ENCODE measurements around the gene VWF. TPM values are rescaled to one million over a fixed set of nuclear protein-coding genes. Genes with fewer than 3 reads are reported as not detected.

Gene VWF
- total RNA-seq, 1 experiment from 2014 or later, result 0.37 TPM

DNA sequence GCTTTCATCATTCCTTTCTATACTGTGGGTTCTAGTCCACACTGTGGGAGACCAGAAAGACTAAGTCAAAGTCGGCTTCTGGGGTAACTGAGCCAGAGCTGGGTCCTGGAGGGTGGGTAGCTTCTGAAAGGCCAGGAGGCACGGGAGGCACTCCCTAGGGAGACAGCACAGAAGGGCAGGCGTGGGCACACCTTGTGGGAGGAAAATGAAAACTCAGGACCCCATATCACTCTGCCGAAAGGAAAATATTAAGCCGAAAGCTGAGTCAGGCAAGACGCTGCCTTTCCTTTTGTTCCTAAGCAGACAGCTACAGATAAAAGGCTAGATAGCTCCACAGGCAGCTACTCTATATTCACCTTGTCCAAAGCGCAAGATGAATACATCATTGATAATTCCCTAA, 200.1 kb downstream of the VWF start:
- no peak for DNase-seq (ENCODE audit: low read depth, low spot score)
- in situ Hi-C loops (cut with HindIII; ENCODE audit: low pct_unique_long_range_greater_than_20kb, low sequenced_read_pairs), result no loop called here

- in situ Hi-C loops (cut with HindIII; ENCODE audit: low pct_unique_long_range_greater_than_20kb, low sequenced_read_pairs), result no loop called here
- DNase-seq (ENCODE audit: low read depth, low spot score), result no peak
Measured at GRCh38 chr12:5923751-5924150, 200.7 kb downstream of the VWF start.

- in situ Hi-C loops (cut with HindIII; ENCODE audit: low pct_unique_long_range_greater_than_20kb, low sequenced_read_pairs), result no loop called here
- DNase-seq (ENCODE audit: low read depth, low spot score), result no peak
Measured at GRCh38 chr12:5923043-5923605, 201.3 kb downstream of the VWF start.

DNA sequence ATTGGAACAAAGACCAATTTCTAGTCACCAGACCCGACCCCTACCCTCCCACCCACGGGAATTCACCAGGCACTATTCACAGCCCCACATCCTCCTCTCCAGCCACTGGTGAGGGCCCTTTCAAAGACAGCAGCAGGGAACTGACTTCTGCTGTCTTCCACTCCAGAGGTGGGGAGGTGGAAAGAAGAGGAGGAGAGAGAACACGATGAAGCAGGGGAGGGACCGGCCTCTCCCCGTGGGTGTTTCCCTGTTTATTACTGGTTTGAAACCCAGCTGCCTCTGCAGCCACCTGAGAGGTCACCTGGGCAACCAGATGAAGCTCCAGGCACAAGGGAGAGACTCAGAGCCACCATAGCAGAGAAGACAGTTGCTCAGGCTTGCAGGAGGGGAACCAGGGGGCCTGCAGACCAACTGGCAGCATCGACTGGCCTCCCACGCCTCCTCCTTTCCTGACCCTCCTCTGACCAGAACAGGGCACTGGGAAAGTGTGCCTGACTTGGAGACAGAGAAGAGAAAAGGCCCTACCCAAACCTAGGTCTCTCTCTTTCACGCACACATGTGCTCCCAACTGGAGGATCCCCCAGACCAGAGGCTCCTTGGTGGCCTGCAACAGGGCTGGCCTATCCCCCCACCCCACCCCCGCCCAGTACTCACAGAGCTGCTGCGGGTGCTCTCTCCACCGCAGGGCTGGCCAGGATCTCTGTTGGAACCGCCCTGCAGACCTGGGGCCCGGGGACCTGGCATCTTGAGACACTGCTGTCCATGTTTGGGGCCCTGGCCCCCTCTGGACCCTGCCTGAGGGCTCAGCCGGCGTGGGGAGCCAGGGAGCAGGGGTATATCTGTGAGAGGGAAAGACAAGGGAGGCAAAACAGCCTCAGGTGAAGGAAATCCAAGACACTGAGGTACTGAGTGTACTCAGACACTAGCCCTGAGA, 202.2 kb downstream of the VWF start:
- in situ Hi-C loops (cut with HindIII; ENCODE audit: low pct_unique_long_range_greater_than_20kb, low sequenced_read_pairs), result no loop called here
- no peak for DNase-seq (ENCODE audit: low read depth, low spot score)

DNA sequence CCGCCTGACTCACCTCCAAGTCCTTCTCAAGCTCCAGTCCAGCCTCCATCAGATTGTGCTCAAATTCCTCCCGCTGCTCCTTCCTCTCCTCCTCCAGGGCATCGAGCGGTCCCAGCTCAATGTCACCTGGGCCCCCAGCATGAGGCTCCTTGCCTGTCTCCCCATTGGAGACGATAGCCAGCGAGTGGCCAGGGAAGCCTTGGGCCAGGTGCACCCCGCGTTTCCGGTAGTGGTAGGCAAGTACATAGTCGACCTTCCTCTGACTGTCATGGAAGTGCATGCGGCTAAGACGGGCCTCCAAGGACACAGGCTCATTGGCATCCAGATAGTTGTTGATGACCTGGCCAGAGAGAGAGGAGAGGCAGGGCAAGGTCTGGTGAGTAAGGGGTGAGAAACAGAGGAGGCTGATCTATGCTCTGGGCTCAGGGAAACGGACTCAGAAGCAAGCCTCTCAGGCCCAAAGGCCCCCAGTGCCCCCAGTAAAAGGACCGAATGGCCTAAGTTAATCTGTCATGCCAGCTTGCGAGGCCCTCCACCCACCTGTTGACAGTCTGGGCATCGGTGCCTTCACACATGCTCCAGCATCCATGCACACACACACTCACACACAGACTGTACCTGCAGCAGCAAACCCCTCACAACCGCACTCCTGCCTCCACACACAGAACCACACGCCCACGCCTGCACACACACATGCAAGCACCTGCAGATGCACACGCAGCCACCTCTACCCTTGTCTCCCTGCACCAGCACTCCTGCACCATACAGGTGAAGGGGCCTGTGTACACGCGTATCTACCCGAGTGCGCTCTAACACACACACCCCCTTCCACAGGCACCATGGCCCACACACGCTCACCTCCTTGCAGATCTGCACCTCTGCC, 203.2 kb downstream of the VWF start:
- no peak for DNase-seq (ENCODE audit: low read depth, low spot score)
- in situ Hi-C loops (cut with HindIII; ENCODE audit: low pct_unique_long_range_greater_than_20kb, low sequenced_read_pairs), result no loop called here

GRCh38 chr12:5916785-5917290, 207.6 kb downstream of the VWF start:
- in situ Hi-C loops (cut with HindIII; ENCODE audit: low pct_unique_long_range_greater_than_20kb, low sequenced_read_pairs), result no loop called here
- DNase-seq (ENCODE audit: low read depth, low spot score), result no peak

DNA sequence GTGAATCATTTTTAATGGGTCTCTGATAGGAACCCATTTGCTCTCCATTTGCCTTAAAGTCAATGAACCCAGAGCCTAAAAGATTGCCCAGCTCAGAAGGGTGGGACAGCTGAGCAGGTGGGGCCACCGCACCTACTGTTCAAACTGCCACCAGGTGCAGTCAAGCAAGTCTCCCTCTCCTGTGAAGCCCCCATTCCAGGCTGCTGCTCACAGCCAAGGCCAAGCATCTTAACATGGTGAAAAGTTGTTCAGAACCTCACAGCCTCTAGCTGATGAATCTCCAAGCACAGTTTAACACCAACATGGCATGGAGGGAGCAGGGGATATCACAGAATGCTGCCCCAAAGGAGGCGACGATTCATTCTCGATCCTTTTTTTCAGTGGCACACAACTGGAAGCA, 209.0 kb downstream of the VWF start:
- in situ Hi-C loops (cut with HindIII; ENCODE audit: low pct_unique_long_range_greater_than_20kb, low sequenced_read_pairs), result no loop called here
- DNase-seq (ENCODE audit: low read depth, low spot score), result no peak

GRCh38 chr12:5914387-5915149, 209.9 kb downstream of the VWF start:
- in situ Hi-C loops (cut with HindIII; ENCODE audit: low pct_unique_long_range_greater_than_20kb, low sequenced_read_pairs), result no loop called here
- DNase-seq (ENCODE audit: low read depth, low spot score), result no peak

GRCh38 chr12:5913387-5913786, 211.1 kb downstream of the VWF start:
- in situ Hi-C loops (cut with HindIII; ENCODE audit: low pct_unique_long_range_greater_than_20kb, low sequenced_read_pairs), result no loop called here
- no peak for DNase-seq (ENCODE audit: low read depth, low spot score)

DNA sequence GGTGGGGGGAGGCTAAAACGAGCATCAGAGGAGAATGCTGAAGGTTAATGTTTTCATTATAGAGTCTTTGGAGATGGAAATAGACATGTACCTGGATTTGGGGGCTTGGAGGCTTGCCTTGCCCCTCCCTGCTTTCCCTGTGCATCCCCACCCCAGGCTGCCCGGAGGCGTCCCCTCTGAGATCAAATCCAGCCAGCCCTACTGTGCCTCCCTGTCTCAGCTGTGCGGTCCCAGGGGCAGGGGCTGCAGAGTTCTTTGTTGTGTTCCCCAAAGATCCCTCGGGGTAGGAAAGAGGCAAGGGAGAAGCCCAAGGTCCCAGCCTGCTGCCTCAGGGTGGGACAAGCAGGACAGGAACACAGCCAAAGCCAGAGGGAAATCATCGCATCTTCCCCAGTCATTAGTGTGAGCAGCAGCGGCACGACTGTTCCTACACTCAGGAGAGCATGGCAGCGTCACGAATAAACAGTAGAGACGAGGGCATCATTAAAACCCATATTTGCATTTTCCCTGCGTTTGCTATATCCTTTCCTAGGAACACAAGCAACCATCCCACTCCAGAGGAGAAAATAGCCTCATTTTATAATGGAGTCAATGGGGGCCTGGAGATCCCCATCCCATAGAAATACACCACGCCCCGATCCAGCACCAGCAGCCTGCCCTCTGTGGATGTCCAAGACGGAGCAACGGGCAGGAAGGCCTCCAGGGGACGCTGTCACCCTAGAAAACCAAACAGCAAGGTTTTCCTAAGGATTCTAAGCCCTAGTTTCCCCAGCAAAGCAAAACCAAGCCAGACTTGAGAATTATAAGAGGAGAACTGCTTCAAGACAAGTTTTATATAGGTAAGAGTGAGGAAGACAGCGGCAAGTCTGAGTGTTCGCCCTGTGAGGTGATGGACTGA, 211.8 kb downstream of the VWF start:
- peak; percentile 53 for DNase-seq (ENCODE audit: low read depth, low spot score)
- in situ Hi-C loops (cut with HindIII; ENCODE audit: low pct_unique_long_range_greater_than_20kb, low sequenced_read_pairs), result no loop called here

- in situ Hi-C loops (cut with HindIII; ENCODE audit: low pct_unique_long_range_greater_than_20kb, low sequenced_read_pairs), result no loop called here
- DNase-seq (ENCODE audit: low read depth, low spot score), result no peak
Measured at GRCh38 chr12:5912011-5912410, 212.5 kb downstream of the VWF start.

GRCh38 chr12:5910790-5911548, 213.5 kb downstream of the VWF start:
- no peak for DNase-seq (ENCODE audit: low read depth, low spot score)
- in situ Hi-C loops (cut with HindIII; ENCODE audit: low pct_unique_long_range_greater_than_20kb, low sequenced_read_pairs), result no loop called here

DNA sequence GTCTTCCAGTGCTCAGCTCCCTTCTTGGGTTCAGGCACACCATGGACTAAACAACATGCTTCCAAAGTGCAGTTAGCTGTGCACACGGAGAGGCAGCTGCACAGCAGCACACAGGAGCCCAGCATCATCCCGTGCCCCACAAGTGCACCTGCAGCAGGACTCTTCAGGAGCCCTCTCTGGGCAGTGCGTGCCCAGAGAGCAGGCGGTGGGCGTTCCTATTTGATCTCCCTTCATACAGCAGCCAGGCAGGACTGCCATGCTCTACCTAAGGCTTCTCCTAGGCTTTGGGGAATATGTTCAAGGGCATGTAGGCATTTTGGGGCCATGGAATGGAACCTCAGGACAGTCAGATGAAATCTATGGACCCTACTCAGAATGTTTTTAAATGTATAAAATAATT, 214.9 kb downstream of the VWF start:
- in situ Hi-C loops (cut with HindIII; ENCODE audit: low pct_unique_long_range_greater_than_20kb, low sequenced_read_pairs), result no loop called here
- DNase-seq (ENCODE audit: low read depth, low spot score), result no peak

DNA sequence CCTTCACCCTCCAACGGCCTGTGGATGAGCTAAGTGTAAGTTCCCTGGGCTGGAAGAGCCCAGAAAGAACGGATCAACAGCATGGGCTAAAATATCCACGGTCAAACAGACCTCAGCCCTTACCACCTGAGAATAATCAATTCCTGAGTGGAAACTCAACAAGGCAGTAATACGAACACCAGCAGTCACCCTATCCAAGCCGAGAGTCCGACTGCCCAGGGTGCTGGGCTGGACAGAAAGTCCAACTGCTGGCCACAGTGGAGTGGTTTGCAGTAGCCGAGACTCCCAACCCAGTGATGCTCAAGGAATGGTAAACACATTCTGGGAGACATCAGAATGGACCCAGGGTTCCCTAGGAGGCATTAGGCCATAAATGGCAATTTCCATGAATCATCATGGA, 216.2 kb downstream of the VWF start:
- DNase-seq (ENCODE audit: low read depth, low spot score), result no peak
- in situ Hi-C loops (cut with HindIII; ENCODE audit: low pct_unique_long_range_greater_than_20kb, low sequenced_read_pairs), result no loop called here

DNA sequence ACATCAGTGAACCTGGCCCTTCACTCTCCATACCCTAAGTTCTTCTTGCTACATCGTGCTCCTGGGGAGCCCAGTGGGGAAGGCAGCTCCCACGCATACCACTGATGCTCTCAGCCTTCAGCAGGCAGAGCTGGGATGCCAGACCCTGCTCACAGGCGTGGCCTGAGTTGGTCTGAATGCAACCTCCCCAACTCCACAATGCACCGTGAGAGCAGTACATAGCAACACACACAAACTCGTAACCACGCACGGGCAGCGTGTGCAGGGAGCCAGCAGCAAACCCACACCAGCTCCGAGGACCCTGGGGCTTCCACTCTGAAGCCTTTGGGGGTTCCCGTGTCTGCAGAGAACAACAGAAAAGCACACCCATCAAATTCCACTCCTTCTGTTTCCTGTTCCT, 216.7 kb downstream of the VWF start:
- in situ Hi-C loops (cut with HindIII; ENCODE audit: low pct_unique_long_range_greater_than_20kb, low sequenced_read_pairs), result no loop called here
- no peak for DNase-seq (ENCODE audit: low read depth, low spot score)

DNA sequence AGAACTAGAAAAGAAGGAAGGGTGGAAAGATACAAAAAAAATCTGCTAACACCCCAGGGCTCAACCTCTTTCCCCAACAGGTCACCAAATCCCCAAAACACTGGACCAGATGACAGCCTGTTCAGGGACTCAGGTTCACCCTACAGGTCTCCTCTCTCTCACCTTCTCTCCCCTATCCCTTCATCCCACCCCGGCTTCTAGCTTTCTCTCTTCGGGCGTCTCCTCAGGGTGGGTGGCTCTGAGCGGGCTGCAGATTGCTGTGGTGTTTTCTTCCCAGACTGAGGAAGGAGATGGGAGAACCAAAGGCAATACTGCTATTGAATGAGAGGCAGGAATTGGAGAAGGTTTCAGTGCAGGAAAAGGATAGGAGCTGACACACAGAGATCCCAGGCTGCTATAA, 218.7 kb downstream of the VWF start:
- no peak for DNase-seq (ENCODE audit: low read depth, low spot score)
- in situ Hi-C loops (cut with HindIII; ENCODE audit: low pct_unique_long_range_greater_than_20kb, low sequenced_read_pairs), result no loop called here

All from SK-MEL-5 (cell line).